ENCODE data around the gene GPR157. TPM values are rescaled to one million over a fixed set of nuclear protein-coding genes. Genes with fewer than 3 reads are reported as not detected.
A peak's percentile ranks its signal among the peaks of the same experiment; 100 is the strongest.

The GPR157 gene
- total and polyA plus RNA-seq, 2 of the 13 experiments (the other 11 are each of a cell fraction or from before 2014, with no cell fraction given): 10.1 to 19.2 TPM

- TF ChIP-seq ARNT2 (CRISPR knock-in tag; IDR thresholded peaks at IDR 0.05; ENCODE audit: low read depth) (no peak), THAP11 (CRISPR knock-in tag; IDR thresholded peaks at IDR 0.05) (peak; percentile 76; the same call in 1 of the 2 replicates), POLR2A (IDR thresholded peaks at IDR 0.05; ENCODE audit: insufficient read depth in 1 of 2, low read depth in 2 of 2, low read length in 2 of 2) (peak; percentile 54 to 55; a peak in 3 of 4 replicates), CHD2 (IDR thresholded peaks at IDR 0.05; ENCODE audit: low read depth, low read length) (peak; percentile 73; the same call in 1 of the 2 replicates), NONO (IDR thresholded peaks at IDR 0.05) (no peak), NONO (CRISPR knock-in tag; conservative IDR thresholded peaks at IDR 0.05) (peak; percentile 38; the same call in 1 of the 2 replicates), ZMYM3 (CRISPR knock-in tag; IDR thresholded peaks at IDR 0.05) (peak; percentile 84), ARID3A (IDR thresholded peaks at IDR 0.05; ENCODE audit: low read depth, low read length) (peak; percentile 23; the same call in 1 of the 2 replicates), SPEN (CRISPR knock-in tag; IDR thresholded peaks at IDR 0.05; ENCODE audit: low read depth) (peak; percentile 66; the same call in 1 of the 2 replicates), ZNF12 (CRISPR knock-in tag; IDR thresholded peaks at IDR 0.05) (peak; percentile 65), MEIS1 (CRISPR knock-in tag; IDR thresholded peaks at IDR 0.05; ENCODE audit: borderline replicate concordance) (peak; percentile 87; the same call in 1 of the 2 replicates), TFE3 (CRISPR knock-in tag; IDR thresholded peaks at IDR 0.05) (peak; percentile 99), HDAC6 (IDR thresholded peaks at IDR 0.05; ENCODE audit: low read depth, low read length) (no peak), MIER3 (CRISPR knock-in tag; IDR thresholded peaks at IDR 0.05; ENCODE audit: borderline replicate concordance) (peak; percentile 88; the same call in 1 of the 2 replicates), RERE (CRISPR knock-in tag; IDR thresholded peaks at IDR 0.05; ENCODE audit: low read depth) (peak; percentile 61; the same call in 1 of the 2 replicates)
- TF ChIP-seq, protein P1, sequence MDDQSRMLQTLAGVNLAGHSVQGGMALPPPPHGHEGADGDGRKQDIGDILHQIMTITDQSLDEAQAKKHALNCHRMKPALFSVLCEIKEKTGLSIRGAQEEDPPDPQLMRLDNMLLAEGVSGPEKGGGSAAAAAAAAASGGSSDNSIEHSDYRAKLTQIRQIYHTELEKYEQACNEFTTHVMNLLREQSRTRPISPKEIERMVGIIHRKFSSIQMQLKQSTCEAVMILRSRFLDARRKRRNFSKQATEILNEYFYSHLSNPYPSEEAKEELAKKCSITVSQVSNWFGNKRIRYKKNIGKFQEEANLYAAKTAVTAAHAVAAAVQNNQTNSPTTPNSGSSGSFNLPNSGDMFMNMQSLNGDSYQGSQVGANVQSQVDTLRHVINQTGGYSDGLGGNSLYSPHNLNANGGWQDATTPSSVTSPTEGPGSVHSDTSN (CRISPR knock-in tag; IDR thresholded peaks at IDR 0.05; ENCODE audit: borderline replicate concordance): no peak
These were observed 15.7 kb downstream of the GPR157 start (continued) for GRCh38 chr1:9112961-9113880.

Measured in HepG2 (cell line).